Thymus (tissue), 11 donors: ENCODE results near the gene MORN5. TPM values are rescaled to one million over a fixed set of nuclear protein-coding genes. Genes with fewer than 3 reads are reported as not detected.

Experiments
- DNase-seq, 9 donors: peaks; one replicate each; pipeline ENCODE4 v3.0.0-alpha.2; 2013; ENCODE audit warnings: low spot score in 9 of 9, low read depth in 6 of 9, missing footprints in 1 of 9
- H3K27ac ChIP-seq, 2 donors: one replicate each; pipeline ENCODE4 v1.5.1; 2013; ENCODE audit warnings: control low read depth in 1 of 2, low read depth in 1 of 2, low read length in 1 of 2, mild to moderate bottlenecking in 1 of 2, moderate library complexity in 1 of 2
- H3K27me3 ChIP-seq, 2 donors: one replicate each; pipeline ENCODE4 v1.5.1; 2013; ENCODE audit warnings: low read length in 1 of 2; ENCODE audit not compliant: control insufficient read depth in 2 of 2, insufficient read depth in 1 of 2
- H3K36me3 ChIP-seq, 2 donors: one replicate each; pipeline ENCODE4 v1.5.1; 2013; ENCODE audit warnings: low read length in 1 of 2, mild to moderate bottlenecking in 1 of 2, moderate library complexity in 1 of 2; ENCODE audit not compliant: control insufficient read depth in 2 of 2, insufficient read depth in 2 of 2
- H3K4me1 ChIP-seq, 2 donors: one replicate each; pipeline ENCODE4 v1.5.1; 2013; ENCODE audit warnings: low read length in 2 of 2; ENCODE audit not compliant: control insufficient read depth in 2 of 2, insufficient read depth in 2 of 2
- H3K4me3 ChIP-seq, 2 donors: one replicate each; pipeline ENCODE4 v1.5.1; 2013; ENCODE audit warnings: low read length in 2 of 2, control low read depth in 1 of 2, mild to moderate bottlenecking in 1 of 2
- H3K9me3 ChIP-seq, 2 donors: one replicate each; pipeline ENCODE4 v1.5.1; 2013; ENCODE audit warnings: low read length in 1 of 2, mild to moderate bottlenecking in 1 of 2; ENCODE audit not compliant: control insufficient read depth in 2 of 2, insufficient read depth in 1 of 2
- WGBS: extraction: QIAGEN DNeasy Blood & Tissue Kit; methylation state at CpG from one replicate; pipeline ENCODE4 v1.1.7; 2013; 5-methylcytosine and 5-hydroxymethylcytosine counted together
- polyA plus RNA-seq: library from polyadenylated mRNA; stranded (reverse); fragments of 200-250 nt; gene quantifications from one replicate; pipeline ENCODE4 v1.2.3, GENCODE V29; 2013
- total RNA-seq: library from RNA; stranded (reverse); fragments of 120-200 nt; gene quantifications from one replicate; pipeline ENCODE4 v1.2.4, GENCODE V29; 2013
- donor health status: healthy.

The MORN5 gene
- total and polyA plus RNA-seq, 2 donors: 0.21 TPM; not detected in 1

DNA sequence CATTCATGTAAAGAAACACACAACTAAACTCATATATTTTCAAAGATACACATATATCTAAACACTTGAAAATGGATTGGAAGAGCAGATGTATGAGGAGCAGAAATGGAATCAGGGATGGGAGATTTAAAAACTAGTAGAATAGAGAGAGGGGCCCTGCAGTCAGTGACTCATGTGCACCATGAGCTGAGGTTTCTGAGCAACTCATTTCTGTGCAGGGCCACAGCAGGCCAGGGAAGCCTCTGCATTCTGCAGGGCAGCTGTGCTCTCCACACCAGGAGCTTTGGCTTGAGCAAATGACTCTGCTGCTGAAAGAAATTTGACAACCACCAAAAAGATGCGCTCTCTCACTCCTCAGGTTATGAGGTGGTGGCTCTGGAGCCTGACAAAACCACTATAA, 41.9 kb downstream of the MORN5 start:
- WGBS: 95% methylated on average over 1 of the region's 1 CpG
- no peak overlapping the region for H3K4me3 ChIP-seq

DNA sequence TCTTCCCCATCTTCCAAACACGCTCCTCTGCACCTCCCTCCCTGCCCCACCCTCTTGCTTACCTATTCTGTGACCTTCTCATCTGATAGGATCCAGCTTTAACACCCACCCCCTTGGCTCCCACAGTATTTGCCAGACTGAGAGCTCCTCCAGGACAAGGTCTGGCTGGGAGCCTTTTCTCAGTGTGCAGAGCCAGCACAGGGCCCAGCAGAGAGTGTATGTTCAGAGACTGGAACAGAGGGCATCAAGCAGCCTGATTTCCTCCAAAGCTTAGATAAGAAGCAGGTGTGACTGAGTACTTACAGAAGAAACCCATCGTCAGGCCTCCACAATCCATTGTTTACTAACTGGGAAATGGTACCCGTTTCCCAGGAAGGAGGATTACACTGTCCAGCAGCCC, 42.4 kb downstream of the MORN5 start:
- WGBS: 92% methylated on average over 3 of the region's 3 CpGs
- Histone ChIP-seq H3K9me3 (no peaks in the 10 kb centered on the region), H3K27ac (no peak overlapping the region), H3K27me3 (peaks cover 0 to 9% of the 10 kb centered on the region in 2 donors), H3K36me3 (no peaks in the 10 kb centered on the region), H3K4me1 (no peaks in the 10 kb centered on the region), H3K4me3 (no peak overlapping the region)
- no peak for DNase-seq

More for the DNA sequence above, 41.9 kb downstream of the MORN5 start:
- Histone ChIP-seq H3K27me3 (peaks cover 0 to 9% of the 10 kb centered on the region in 2 donors), H3K27ac (no peak overlapping the region), H3K36me3 (no peaks in the 10 kb centered on the region), H3K4me1 (no peaks in the 10 kb centered on the region), H3K9me3 (no peaks in the 10 kb centered on the region)
- no peak for DNase-seq

GRCh38 chr9:122204055-122204454, 44.3 kb downstream of the MORN5 start:
- Histone ChIP-seq H3K36me3 (no peaks in the 10 kb centered on the region), H3K4me3 (no peak overlapping the region), H3K27ac (no peak overlapping the region), H3K9me3 (no peaks in the 10 kb centered on the region), H3K27me3 (peaks cover 0 to 4% of the 10 kb centered on the region in 2 donors), H3K4me1 (no peaks in the 10 kb centered on the region)
- 97% methylated on average over 5 of the region's 5 CpGs for WGBS
- no peak for DNase-seq

DNA sequence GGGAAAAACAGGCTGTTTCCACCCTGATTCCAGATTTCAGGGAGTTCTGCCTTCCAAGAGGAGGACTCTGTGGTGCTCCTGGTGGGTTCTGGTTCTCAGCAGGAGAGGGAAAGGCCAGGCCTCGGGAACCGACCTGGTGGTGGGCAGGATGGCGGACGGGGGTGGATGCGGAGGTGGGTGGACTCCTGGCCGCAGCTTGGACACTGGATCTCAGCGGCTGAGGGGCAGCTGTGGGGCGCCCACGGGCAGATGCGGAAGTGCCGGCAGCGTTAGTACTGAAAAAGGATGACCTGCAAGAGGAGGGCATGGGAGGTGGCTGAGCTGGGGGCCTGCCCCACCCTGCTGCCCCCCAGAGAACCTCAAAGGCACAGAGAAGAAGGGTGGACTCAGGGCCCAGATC, 44.8 kb downstream of the MORN5 start:
- Histone ChIP-seq H3K4me3 (no peak overlapping the region), H3K27ac (no peak overlapping the region), H3K4me1 (no peaks in the 10 kb centered on the region), H3K9me3 (no peaks in the 10 kb centered on the region), H3K36me3 (no peaks in the 10 kb centered on the region), H3K27me3 (peaks cover 0 to 6% of the 10 kb centered on the region in 2 donors)
- WGBS: 96% methylated on average over 12 of the region's 12 CpGs
- DNase-seq: no peak

- Histone ChIP-seq H3K4me1 (no peaks in the 10 kb centered on the region), H3K4me3 (no peak overlapping the region), H3K36me3 (no peaks in the 10 kb centered on the region), H3K9me3 (no peaks in the 10 kb centered on the region), H3K27me3 (peaks cover 0 to 10% of the 10 kb centered on the region in 2 donors), H3K27ac (no peak overlapping the region)
- DNase-seq: no peak
- WGBS: 97% methylated on average over 8 of the region's 8 CpGs
Measured at GRCh38 chr9:122205176-122205575, 45.5 kb downstream of the MORN5 start.

DNA sequence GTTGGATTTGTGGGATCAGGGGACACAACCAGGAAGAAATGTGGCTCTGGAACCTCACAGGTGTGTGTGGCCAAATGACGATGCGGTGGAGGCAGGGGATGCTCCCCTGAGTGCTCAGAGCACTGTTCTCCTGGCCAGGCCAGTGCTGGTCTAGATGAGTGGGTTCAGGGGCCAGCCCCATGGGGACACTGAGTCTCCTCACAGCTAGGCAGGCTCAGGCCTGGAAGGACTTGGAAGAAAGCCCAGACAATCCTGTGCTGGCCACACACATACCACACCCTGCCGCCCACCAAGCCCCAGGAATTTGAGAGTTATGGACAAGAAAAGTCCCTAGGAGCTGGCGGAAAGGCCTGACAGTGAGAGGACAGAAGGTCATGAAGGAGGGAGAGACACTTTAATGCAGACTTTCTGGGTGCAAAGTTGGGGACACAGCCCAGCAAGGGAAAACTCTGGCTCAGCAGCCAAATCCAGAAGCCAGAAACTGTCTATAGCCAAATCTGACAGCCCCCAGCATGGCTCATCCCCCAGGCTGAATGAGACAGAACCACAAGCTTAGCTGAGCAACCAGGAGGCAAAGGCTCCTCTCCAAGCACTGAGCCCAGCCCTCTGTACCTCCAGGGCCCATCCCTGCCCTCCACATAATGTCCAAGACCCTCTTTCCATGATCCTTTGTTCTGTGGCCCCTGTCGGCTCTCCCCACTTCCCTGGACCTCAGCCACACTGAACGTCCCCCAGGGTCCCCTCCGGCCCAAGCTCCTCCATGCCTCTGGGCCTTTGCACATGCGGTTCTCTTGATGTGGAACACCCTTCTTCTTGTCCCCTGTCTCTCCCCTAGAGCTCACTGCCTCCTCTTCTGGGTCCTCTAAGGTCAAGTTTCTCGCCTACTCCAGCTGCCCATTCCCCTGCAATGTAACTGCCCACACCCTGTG, 46.7 kb downstream of the MORN5 start:
- Histone ChIP-seq H3K36me3 (no peaks in the 10 kb centered on the region), H3K9me3 (no peaks in the 10 kb centered on the region), H3K27ac (no peak overlapping the region), H3K4me3 (no peak overlapping the region), H3K4me1 (no peaks in the 10 kb centered on the region), H3K27me3 (peaks cover 0 to 21% of the 10 kb centered on the region in 2 donors)
- DNase-seq: no peak
- 94% methylated on average over 9 of the region's 9 CpGs for WGBS

- no peaks in the 10 kb centered on the region for H3K36me3 ChIP-seq
- H3K4me1 ChIP-seq: no peaks in the 10 kb centered on the region
- no peak for DNase-seq
- no peaks in the 10 kb centered on the region for H3K9me3 ChIP-seq
- H3K27me3 ChIP-seq: peaks cover 6 to 28% of the 10 kb centered on the region in 2 donors
- H3K27ac ChIP-seq: no peak overlapping the region
- no peak overlapping the region for H3K4me3 ChIP-seq
- 96% methylated on average over 9 of the region's 9 CpGs for whole genome bisulfite sequencing
Measured at GRCh38 chr9:122207096-122207495, 47.4 kb downstream of the MORN5 start.

- WGBS: 96% methylated on average over 12 of the region's 12 CpGs
- Histone ChIP-seq H3K9me3 (peaks cover 5 to 6% of the 10 kb centered on the region in 2 donors), H3K4me1 (peaks cover 8 to 12% of the 10 kb centered on the region in 2 donors), H3K27me3 (peaks cover 29 to 51% of the 10 kb centered on the region in 2 donors), H3K4me3 (no peak overlapping the region), H3K36me3 (no peaks in the 10 kb centered on the region), H3K27ac (no peak overlapping the region)
- no peak for DNase-seq
Measured at GRCh38 chr9:122209451-122209850, 49.7 kb downstream of the MORN5 start.

DNA sequence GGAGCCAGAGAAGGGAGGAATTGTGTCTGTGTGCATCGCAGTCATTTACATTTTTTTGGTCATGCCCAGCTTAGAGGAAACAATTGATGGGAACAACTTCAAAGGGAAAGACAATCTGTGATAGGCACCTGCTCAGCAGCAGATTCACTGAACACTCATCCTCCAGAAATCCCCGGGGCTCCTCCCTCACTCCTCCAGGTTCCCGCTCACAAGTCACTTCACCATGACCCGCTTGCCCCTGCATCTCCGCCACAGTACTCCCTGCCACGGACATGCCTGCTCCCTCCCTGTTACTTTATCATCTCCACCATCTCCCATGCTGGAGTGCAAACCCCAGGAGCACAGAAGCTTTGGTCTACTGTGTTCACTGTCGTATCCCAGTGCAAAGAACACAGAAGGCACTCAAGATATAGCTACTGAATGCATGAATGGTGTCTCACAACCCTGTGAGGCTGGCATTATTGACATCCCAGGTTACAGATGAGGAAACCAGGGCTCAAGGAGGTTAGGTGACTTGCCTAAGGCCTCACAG, 52.8 kb downstream of the MORN5 start:
- peaks cover 56 to 77% of the 10 kb centered on the region in 2 donors for H3K27me3 ChIP-seq
- WGBS: 93% methylated on average over 7 of the region's 7 CpGs

More for the DNA sequence above, 52.8 kb downstream of the MORN5 start:
- peaks cover 5 to 6% of the 10 kb centered on the region in 2 donors for H3K9me3 ChIP-seq
- no peak overlapping the region for H3K27ac ChIP-seq
- no peak overlapping the region for H3K4me3 ChIP-seq
- H3K4me1 ChIP-seq: peaks cover 8 to 12% of the 10 kb centered on the region in 2 donors
- no peak for DNase-seq
- H3K36me3 ChIP-seq: no peaks in the 10 kb centered on the region
